Left renal pelvis (tissue), 4 donors: Measurements from ENCODE around the gene CFLAR. TPM values are rescaled to one million over a fixed set of nuclear protein-coding genes. Genes with fewer than 3 reads are reported as not detected.
"Not testable (repeated sequence)": the region's sequence is repeated elsewhere in the genome, so short reads cannot be mapped to it uniquely, and the experiment has no call there.

ENCODE experiments used
- DNase-seq, 4 donors: peaks; one replicate each; pipeline ENCODE4 v3.0.0-alpha.2; 2013; ENCODE audit warnings: low read depth in 4 of 4, low spot score in 3 of 4
- polyA plus RNA-seq, 4 donors: library from polyadenylated mRNA; unstranded; fragments of 120-200 nt; gene quantifications; one replicate each; pipeline ENCODE4 v1.2.1, GENCODE V29; 2013; ENCODE audit not compliant: insufficient read length in 4 of 4

The CFLAR gene
- polyA plus RNA-seq, 4 donors, result 51.3 to 75.2 (median 58.6) TPM

GRCh38 chr2:201118121-201118960, 2.4 kb downstream of the CFLAR start:
- DNase-seq, result peak; percentile 66 to 74 (median 70)

DNA sequence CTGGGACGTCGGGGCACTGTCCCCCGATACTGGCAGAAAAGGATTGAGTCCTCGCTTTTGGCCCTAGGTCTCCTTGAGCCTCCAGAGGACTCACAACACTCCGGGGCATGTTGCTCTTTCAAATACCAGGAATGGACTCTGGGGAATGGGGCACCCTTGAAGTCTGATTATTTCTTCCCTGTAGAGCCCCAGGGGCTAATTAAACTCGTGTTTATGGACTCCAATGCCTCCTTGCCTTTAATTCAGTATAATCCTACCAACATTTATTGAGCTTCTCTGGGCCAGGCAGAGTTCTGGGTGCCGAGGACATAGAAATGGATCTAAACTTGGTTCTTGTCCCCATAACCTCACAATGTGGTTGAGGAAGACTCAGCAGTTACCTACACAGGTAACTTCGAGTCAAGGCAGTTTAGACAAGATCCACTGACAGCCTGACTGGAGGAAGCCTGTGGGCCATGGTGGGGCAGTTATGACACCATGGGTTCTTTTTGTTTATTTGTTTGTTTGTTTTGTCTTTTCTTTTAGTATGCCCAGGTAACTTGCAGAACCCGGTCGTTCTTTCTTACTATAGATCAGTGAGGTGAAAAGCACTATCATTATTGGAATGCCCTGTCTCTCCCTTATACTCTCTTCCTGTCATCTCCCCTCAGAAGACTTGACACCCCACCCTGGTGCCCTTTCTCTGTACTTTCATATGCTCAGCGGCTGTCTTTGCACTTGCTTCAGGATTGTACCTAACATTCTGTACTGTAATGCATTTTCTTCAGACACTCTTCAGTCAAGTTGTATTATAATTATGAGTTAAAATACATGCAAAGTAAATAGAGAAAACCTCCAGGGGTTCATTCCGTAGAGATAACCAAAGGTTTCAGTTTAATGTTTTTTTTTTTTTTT, 3.2 kb downstream of the CFLAR start:
- peak in 1 of 4 donors; percentile 46 for DNase-seq

GRCh38 chr2:201122276-201122675, 6.3 kb downstream of the CFLAR start:
- no peak for DNase-seq

GRCh38 chr2:201126308-201127151, 10.6 kb downstream of the CFLAR start:
- no peak for DNase-seq

- no peak for DNase-seq
Measured at GRCh38 chr2:201127152-201127511, 11.2 kb downstream of the CFLAR start.

DNA sequence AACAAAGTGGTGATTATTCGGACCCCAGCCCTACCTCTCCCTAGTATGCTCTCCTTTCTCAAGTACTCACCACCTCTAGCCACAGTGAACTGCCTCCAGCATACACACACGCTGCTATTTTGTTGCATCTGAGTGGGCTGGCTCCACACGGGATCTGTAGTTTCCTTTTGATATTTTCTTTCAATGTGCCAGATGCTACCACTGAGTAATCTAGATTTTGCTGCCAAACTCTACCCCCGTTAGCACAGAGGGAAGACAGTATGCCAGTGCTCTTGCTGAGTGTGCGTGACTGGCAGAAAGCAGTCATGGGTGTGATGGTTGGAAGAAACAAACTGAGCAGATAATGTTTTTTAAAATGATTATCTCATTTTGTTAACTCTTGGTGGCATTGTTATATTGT, 11.6 kb downstream of the CFLAR start:
- DNase-seq, result no peak

- DNase-seq, result no peak
Measured at GRCh38 chr2:201128033-201128432, 12.1 kb downstream of the CFLAR start.

DNA sequence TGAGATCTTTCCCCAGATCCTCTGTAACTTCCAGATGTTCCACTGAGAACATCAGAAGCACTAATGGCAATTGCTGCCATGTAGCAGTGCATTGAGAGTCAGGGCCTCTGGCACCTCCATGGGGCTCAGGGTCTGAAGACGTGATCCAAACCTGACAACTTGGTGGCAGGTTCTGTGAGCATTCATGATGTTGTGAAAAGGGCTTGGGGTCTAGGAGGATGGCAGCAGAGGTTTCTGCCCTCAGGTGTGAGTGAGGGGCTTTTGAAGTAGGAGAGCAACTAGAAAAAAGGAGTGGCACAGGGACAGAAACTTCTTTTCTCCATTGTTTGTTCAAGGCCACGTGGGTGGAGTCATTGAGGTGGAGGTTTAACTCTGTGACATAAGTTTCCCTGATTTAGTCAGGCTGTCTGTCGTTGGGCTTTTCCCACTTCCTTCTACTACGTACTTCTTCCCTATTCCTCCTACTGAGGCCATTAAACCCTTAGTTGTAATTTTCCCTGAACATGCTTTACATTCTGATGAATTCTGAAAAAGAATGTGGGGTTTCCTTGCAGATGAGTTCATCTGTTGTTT, 13.1 kb downstream of the CFLAR start:
- DNase-seq, result no peak

GRCh38 chr2:201130524-201131186, 14.7 kb downstream of the CFLAR start:
- DNase-seq, result no peak

DNA sequence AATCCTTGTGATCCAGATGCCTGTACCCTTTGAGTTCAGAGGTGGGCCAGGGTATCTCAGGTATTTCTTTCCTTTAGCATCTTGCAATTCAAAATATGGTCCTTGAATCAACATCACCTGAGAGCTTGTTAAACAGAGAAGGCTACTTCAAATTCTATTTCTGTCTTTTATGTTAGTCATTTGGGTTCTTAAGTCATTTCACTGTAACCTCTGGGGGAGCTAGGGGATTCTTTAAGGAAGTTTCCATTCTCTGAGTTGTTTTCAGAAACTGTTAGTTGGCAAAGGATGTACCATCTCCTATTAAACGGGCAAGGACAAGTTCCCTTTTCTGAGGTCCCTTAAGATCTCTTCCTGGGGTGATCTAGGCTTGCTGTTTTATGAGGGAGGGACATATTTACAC, 16.6 kb downstream of the CFLAR start:
- DNase-seq, result no peak

DNA sequence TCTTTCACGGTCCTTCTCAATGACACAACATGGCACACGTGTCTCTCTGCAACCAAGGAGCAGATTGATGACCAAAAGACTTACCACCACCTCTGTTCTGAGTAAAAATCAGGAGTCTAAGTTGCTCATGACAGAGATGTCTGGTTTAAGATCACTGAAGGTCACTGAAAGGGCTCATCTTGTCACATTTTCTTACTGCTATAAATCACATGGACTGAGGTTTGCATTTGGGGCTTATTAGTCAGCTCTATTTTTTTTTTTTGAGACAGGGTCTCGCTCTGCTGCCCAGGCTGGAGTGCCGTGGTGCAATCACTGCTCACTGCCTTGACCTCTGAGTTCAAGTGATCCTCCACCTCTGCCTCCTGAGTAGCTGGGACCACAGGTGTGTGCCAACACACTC, 19.4 kb downstream of the CFLAR start:
- DNase-seq, result no peak

- no peak for DNase-seq
Measured at GRCh38 chr2:201136889-201137321, 20.9 kb downstream of the CFLAR start.

DNA sequence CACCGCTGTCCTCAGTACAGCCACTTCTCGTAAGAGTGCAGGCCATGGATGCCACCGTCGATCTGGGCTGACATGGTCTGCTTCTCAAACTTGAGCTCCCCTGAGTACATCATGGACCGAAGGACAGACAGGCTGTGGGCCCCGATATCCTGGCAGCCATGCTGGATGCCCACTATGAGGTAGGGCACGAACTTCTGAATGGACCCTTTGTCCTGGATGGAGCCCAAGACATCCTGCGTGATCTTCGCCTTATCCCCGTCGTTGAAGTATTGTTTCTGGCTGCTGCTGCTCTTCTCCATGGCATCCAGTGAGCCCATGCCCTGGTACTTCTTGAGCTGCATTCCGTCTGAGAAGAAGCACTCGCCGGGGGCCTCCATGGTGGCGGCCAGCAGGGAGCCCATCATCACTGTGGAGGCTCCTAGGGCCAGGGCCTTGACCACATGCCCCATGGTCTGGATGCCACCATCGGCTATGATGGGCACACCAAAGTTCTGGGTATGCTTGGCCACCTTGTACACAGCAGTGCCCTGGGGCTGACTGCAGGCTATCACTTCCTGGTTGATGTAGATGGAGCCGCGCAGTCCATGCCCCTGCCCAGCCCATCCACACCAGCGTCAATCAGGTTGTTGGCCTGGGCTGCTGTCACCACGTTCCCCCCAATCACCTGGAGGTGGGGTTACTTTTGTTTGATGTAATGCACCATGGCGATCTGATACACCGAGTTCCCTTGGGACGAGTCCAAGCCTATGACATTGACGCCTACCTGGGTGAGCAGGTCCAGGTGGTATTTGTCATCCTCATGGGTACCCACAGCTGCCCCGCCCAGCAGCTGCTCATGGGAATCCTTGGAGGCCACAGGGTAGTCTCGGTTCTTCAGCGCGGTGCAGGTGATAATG, 21.8 kb downstream of the CFLAR start:
- no peak for DNase-seq

DNA sequence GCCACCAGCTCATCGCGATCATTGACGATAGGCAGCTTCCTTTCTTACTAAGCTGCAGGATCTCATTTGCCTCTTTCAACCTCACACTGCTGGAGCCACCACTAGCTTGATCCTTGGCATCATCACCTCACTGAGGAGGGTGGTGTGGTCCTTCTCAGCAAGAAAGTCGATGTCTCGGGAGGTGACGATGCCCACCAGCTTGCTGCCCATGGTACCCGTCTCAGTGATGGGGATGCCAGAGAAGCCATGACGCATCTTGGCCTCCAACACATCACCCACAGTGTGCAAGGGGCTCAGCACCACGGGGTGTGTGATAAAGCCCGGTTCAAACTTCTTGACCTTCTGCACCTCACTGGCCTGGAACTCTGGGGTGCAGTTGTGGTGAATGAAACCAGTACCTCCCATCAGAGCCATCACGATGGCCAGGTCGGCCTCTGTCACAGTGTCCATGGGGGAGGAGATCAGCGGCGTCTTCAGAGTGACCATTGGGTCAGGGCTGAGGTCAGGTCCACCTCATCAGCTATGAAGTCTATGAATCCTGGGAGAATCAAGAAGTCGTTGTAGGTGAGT, 22.5 kb downstream of the CFLAR start:
- DNase-seq, result no peak

DNA sequence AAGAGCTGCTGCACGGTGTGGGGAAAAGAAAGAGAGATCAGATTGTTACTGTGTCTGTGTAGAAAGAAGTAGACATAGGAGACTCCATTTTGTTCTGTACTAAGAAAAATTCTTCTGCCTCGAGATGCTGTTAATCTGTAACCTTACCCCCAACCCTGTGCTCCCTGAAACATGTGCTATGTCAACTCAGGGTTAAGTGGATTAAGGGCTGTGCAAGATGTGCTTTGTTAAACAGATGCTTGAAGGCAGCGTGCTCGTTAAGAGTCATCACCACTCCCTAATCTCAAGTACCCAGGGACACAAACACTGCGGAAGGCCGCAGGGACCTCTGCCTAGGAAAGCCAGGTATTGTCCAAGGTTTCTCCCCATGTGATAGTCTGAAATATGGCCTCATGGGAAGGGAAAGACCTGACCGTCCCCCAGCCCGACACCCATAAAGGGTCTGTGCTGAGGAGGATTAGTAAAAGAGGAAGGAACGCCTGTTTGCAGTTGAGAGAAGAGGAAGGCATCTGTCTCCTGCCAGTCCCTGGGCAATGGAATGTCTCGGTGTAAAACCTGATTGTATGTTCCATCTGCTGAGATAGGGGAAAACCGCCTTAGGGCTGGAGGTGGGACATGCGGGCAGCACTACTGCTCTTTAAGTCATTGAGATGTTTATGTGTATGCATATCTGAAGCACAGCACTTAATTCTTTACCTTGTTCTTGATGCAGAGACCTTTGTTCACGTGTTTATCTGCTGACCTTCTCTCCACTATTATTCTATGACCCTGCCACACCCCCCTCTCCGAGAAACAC, 23.2 kb downstream of the CFLAR start:
- not testable (repeated sequence) for DNase-seq

DNA sequence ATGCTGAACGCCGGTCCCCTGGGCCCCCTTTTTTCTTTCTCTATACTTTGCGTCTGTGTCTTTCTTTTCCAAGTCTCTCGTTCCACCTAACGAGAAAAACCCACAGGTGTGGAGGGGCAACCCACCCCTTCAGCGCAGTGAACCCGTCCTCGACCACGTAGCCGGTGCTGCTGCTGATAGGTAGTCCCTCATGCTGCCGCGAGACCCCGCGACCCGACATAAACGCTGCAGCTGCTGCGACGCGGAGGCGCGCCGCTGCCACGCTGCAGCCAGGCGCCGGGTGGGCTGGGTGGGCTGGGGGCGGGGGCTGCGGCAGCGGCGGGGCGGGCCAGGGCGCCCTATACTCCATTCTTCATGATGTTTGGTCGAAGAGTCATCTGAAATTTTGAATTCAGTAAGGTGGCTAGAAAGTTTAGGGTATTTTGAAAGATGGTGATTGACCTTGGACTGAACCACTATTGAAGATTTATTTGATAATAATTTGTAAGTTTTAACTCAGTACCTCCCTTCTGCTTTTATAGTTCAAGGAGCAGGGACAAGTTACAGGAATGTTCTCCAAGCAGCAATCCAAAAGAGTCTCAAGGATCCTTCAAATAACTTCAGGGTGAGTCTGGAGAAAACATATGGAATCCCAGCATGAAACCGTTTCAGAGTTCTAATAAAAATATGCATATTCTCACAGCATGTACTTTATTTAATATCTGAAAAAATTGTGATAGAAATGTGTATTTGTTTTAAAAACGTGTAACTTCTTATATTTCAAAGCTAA, 24.1 kb downstream of the CFLAR start:
- no peak for DNase-seq
